NCI-H82 treated with DMSO at 0.1 percent for 48 hours (cell line): Measurements from ENCODE around the gene CA5A.
"Not testable (repeated sequence)": the region's sequence is repeated elsewhere in the genome, so short reads cannot be mapped to it uniquely, and the experiment has no call there.

Source experiments
- DNase-seq: peaks from one replicate; lab custom pipeline; 2025; ENCODE audit not compliant: unreplicated experiment; lab: John Stamatoyannopoulos, UW

CA5A gene

DNA sequence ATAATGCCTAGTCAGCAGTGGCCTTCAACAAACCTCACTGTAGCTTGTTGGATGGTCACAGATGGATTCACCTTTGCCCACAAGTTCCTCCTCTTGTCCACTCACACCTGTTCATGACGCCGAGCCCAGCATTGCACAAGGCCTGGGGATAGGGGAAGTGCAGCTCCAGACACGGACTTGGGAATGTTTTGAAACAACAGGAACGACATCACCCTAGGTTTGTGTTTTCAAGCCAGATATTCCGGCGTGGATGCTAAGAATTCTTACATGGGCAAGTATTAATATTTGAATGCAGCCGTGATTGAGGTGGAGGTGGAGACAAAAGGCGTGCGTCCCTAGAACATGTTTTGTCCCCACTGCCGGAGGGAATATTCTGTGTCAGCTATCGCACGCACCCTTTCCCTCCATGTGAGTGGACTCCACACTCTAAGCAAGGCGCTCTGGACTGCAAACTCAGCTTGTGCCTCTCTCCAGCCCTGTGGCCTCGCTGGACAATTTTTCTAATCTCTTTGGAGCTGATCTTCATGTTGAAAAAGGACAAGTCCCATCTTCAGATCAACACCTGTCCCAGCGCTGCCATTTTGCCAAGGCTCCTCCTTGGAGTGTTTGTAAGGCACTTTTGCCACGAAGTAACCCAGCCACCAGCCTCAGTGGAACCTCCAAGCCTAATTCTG is 12.9 kb upstream of the CA5A start:
- DNase-seq: no peak

DNA sequence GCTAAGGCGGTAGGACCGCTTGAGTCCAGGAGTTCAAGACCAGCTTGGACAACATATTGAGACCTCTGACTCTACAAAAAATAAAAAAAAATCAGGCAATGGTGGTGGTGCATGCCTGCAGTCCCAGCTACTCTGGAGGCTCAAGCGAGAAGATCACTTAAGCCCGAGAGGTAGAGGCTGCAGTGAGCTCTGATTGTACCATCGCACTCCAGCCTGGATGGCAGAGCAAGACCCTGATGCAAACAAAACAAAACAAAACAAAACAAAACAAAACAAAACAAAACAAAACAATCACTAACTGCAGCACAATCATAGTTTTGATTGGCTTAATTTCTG is 12.4 kb upstream of the CA5A start:
- no peak for DNase-seq

DNA sequence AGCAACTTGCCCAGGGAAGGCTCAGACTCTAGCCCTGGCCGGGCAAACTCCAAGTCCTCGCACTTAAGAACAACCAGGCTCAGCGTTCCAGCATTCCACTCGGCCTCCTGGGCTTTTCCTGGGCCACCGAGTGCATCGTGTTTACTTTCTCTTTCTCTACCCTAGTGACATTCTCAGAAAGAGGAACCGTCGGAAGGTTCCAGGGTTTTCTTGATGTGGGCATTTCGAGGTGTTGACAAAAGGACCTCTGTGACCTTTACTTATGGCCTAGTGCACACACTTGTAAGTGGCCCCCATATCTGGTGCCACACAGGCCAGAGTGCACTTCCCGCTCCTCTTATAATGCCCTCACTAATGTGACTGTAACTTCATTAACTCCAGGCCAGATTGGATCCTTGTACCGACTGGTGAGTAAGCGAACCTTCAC is 11.8 kb upstream of the CA5A start:
- no peak for DNase-seq

DNA sequence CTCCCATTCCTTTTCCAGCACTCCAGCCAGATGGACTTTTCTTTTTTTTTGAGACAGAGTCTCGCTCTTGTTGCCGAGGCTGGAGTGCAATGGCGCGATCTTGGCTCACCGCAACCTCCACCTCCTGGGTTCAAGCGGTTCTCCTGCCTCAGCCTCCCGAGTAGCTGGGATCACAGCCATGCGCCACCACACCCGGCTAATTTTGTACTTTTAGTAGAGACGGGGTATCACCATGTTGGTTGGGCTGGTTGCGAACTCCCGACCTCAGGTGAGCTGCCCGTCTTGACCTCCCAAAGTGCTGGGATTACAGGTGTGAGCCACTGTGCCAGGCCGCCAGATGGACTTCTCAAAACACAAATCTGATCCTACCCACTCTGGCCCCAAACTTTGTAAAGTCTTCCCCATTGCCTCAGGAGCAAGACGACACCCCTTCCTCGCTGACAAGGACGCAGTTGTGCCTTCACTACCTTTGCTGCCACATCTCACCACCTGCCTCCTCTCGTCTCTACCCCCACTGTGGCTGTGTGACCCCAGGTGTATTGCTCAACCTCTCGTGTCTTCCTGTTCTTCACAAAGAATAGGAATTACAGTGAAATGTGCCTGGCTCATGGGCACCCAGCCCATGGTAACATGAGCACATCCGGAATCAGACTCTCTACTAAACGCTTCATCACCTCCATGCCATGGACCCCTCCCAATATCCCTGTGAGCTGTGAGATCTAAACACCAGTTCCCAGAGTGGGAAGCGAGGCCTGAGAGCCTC is 11.2 kb upstream of the CA5A start:
- no peak for DNase-seq

DNA sequence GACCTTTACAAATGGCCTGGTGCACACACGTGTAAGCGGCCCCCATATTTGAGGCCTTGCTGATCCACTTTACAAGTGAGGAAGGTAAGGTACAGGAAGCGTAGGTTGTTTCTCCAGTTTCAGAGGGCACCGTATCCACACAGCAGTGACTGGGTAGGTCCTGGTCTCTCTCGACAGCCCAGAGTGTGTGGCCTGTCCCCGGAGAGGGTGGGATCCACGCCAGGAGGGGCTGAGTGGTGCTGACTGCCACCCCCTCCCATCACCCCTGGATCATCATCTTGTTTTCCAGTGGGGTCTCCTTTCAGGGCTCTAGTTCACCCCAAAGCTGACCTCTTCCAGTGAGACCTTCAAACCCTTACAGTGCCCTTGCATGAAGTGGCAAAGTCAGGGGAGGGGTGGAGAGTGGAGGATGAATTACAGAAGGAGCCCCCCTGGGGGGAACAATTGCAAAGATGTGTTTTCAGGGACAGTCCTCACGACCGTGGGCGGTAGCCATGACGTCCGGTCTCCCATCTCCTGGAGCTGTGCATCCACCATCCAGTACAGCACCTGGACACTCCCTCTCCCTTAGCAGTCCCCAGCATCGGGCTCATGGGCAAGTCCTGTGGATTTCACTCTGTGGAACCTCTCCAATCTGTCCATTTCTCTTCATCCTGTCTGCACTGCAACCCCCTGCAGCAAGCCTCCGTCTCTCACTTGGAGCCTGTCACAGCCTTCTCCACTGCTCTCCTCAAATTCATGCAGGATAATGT is 10.4 kb upstream of the CA5A start:
- no peak for DNase-seq

DNA sequence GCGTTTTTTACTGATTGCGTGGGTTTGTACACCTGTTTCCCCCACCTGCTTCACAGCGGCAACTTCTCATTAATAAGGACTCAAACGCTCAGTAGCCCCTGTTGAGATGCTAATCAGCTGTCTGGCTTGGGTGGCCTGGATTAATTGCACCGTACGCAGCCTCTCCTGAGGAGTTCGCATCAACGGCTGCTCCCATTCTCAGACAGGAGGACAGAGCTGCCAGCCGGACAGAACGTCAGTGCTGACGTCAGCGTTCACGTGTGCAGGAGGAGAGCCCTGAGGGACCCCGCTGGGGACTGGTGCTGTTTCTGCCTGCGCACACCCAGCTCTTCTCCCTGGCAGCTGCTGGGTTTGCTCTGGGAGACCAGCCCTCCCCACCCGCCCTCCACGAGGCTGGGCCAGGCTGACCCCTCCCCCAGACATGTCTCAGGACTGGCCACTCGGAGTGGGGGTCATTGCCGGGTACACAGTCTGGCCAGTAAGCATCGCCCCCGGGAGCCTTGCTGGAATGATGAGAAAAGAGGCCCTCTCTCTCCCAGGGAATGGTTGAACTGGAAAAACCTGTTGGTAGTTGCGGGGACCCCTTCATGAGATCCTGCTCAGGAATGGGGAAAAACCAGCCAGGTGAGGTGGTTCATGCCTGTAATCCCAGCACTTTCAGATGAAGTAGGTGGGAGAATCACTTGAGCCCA is 9.2 kb upstream of the CA5A start:
- DNase-seq: no peak

DNA sequence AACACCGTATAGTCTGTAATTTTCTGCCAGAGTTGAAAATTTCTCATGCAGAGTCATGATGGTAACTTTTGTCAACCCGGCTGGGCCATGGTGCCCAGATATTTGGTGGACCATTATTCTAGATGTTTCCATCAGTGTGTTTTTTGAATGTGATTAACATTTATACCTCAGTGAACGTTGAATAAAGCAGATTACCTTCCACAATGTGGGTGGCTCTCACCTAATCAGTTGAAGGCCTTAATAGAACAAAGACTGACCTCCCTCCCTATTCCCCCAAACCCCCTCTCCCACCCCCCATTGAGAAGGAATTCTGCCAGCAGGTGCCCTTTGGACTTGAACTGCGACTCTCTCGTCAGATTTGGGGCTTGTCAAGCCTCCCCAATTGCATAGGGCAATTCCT is 6.4 kb upstream of the CA5A start:
- DNase-seq: no peak

DNA sequence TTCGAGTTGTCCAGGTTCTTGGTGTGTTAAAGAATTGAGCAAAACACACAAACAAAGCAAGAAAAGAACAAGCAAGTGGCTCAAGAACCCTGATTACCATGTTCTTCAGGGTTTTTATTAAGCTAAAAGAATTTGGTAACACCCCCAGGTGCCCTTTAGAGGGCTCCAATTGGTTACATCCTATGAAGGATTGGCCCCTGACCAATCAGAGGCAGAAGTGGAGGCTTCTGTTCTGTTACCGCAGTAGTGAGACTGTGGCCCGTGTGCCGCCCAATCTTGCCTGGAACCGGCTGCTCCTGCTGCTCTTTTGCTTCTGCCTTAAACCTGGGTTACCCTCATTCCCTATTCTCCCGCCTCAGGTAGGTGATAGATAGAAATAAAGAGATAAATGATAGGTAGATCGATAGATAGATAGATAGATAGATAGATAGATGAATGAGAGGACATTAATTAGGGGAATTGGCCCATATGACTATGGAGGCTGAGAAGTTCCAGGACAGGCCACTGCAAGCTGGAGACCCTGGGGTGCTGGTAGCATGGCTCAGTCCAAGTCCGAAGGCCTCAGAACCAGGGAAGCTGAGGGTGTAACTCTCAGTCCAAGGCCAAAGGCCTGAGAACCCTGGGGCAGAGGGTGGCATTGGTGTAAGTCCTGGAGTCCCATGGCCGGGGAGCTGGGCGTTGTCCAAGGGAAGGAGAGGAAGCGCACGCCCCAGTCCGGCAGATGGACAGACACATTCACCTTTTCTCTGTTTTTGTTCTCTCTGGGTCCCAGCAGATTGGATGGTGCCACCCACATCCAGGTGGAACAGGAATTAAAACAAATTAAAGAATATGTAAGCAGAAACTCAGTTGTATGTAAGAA is 3.5 kb upstream of the CA5A start:
- DNase-seq: no peak

DNA sequence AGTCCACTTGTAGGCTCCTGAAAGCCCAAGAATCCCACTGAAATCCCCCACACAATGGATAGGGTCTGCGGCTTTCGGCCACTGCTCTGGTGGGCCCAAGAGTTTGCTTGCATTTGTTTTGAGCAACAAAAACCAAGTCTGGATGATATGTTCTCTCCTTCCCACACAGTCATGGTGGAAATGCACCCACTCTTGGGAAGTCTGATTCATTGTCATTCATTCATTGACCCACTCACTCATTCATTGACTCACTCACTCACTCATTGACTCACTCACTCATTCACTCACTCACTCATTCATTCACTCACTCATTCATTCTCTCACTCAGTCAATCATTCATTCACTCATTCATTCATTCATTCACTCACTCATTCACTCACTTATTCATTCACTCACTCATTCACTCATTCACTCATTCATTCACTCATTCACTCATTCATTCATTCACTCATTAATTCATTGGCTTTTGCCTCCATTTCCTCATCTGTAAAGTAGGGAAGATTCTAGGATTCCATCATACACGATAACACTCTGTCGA is 2.2 kb upstream of the CA5A start:
- DNase-seq: no peak

DNA sequence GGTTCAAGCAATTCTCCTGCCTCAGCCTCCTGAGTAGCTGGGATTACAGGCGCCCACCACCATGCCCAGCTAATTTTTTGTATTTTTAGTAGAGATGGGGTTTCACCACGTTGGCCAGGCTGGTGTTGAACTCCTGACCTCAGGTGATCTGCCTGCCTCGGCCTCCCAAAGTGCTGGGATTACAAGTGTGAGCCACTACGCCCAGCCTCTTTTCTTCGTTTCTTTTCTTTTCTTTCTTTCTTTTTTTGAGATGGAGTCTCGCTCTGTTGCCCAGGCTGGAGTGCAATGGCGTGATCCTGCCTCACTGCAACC is 858 bp upstream of the CA5A start:
- not testable (repeated sequence) for DNase-seq

DNA sequence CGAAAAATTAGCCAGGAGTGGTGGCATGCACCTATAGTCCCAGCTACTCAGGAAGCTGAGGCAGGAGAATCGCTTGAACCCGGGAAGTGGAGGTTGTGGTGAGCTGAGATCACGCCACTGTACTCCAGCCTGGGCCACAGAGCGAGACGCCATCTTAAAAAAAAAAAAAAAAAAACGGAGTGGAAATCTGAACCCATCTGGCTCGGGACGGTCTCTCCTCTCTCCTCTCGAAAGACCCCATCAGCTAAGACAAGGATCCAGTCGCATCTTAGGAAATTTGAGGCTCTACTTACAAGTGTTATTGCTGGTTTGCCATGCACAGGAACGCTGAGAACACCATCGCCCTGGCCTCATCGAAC is 334 bp downstream of the CA5A start:
- DNase-seq: not testable (repeated sequence)

DNA sequence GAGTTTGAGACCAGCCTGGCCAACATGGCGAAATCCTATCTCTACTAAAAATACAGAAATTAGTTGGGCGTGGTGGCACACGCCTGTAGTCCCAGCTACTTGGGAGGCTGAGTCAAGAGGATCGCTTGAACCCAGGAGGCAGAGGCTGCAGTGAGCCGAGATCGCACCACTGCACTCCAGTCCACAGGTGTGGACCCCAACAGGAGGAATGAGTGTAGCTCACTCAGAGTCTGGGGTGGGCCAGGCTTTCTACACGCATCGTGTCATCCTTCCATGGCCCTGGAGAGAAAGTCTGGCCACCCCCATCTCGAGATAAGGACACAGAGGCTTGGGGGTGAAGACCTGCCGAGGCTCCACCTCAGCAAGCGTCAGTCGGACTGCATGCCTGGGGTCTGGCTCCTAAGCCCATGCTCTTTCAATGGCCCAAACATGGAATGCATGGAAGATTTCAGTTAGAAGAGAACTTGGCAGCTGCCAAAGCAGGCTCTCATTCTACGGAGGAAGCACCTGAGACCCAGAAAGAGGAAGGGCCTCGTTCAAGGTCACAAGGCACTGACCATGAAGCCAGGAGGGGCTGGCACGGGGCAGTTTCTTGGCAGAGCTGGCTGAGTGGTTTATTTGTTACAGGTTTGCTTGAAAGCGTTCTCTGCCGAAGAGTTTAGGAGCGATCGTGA is 1.4 kb downstream of the CA5A start:
- DNase-seq: not testable (repeated sequence)

DNA sequence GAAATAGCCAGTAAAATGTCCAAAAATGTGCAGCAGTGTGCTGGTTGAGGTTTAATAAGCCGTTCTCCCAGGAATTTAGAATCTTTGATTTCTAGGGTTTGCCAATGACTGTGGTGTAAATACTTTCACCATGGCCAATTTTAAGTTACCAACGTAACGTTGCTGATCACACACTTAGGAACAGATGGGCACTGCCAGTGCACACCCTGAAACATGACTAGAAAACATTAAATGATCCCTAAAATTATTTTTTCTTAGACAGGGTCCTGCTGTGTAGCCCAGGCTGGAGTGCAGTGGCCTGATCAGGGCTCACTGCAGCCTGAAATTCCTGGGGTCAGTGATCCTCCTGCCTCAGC is 3.2 kb downstream of the CA5A start:
- no peak for DNase-seq

DNA sequence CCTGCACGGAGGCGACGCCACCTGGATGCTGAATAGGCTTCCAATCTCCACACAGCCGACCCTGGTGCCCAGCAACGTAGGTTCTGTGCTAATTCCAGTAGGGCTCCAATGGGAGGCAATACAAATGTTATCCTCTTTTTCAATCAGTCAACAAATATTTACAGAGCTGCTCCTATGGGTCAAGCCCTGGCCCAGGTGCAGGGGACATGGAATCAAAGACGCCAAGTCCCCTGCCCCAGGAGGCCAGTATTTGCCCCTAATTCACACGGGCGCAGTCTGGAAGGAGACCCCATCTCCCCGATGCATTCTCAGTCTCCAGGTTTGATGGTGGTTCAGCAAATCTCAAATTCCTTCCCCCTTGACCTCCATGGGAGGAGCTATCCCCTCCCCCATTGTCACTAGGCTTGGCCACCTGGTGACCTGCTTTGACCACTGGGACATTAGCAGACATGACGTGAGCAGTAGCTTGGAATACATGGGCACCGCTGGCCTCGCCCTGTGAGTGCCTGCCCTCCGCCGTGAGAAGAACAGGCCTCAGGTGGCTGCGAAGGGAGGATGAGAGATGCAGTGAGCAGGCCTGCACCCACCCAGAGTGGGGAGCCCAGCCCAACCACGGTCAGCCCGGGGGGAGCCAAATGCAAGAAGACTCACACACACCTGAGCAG is 3.7 kb downstream of the CA5A start:
- not testable (repeated sequence) for DNase-seq

DNA sequence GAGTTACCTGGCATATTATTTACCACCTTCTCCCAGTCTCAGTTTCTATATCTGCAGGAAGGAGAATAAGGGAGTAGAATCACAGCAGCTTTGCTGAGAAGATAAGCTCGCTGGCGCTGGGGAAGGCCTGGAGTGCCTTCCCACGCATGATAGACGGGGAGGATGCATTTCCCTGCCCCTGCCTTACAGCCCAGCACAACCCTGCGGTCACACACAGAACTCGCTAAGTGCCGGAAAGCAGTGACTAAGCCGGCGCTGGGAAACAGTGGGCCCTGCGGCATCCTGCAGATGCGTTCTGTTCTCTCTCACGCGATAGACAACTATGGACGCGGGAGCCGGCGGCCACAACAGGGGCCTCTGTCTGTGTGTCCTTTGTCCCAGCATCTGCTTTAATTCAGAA is 4.8 kb downstream of the CA5A start:
- no peak for DNase-seq

DNA sequence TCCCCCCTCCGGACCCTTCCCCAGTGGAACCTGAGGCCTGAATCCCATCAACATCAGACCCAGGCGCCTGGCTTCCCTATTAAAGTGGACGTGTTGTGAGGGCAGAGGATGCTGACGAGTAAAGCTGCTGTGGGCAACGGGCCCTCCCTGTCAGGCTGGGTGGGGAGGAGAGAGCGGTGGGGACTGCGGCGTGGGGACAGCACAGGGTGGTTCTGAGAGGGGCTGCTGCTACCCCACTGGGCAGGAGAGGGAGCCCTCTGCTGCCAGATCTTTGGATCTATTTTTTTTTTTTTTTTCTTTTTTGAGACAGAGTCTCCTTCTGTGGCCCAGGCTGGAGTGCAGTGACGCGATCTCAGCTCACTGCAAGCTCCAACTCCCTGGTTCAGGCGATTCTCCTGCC is 5.9 kb downstream of the CA5A start:
- no peak for DNase-seq

DNA sequence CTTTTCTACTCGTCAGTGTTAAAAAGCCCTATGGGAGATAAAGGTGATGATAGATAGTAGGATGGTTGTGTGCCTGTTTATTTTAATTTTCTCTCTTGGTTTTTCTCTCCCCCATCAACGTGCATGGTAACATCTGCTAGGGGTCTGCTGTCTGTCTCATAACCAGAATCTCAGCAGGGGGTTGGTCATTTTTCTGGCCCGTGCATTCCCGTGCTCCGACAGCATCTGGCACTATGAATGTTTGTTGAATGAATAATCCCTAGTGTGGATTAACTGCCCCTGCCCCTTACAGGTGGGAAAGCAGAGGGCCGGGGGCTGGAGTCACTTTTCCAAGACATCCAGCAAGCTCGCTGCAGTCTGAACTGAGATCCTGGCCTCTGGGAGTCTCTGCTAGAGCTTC is 6.3 kb downstream of the CA5A start:
- DNase-seq: no peak

DNA sequence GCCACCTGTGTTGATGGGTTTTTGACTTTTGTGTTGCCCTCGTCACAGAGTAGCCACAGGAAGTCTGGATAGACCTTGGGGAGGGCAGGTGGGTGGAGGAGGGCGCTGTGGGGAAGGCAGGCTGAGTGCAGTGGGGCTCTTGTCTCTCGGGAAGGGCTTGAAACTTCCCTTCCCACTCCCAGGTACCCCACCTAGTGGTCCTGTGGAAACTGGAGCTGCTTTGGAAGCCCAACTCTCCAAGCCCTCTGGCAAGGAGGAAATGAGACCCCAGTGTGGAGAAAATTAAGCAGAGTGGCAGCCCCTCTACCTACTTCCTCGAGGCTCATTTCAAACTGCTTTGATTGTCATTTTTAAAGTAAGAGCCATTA is 9.2 kb downstream of the CA5A start:
- no peak for DNase-seq

DNA sequence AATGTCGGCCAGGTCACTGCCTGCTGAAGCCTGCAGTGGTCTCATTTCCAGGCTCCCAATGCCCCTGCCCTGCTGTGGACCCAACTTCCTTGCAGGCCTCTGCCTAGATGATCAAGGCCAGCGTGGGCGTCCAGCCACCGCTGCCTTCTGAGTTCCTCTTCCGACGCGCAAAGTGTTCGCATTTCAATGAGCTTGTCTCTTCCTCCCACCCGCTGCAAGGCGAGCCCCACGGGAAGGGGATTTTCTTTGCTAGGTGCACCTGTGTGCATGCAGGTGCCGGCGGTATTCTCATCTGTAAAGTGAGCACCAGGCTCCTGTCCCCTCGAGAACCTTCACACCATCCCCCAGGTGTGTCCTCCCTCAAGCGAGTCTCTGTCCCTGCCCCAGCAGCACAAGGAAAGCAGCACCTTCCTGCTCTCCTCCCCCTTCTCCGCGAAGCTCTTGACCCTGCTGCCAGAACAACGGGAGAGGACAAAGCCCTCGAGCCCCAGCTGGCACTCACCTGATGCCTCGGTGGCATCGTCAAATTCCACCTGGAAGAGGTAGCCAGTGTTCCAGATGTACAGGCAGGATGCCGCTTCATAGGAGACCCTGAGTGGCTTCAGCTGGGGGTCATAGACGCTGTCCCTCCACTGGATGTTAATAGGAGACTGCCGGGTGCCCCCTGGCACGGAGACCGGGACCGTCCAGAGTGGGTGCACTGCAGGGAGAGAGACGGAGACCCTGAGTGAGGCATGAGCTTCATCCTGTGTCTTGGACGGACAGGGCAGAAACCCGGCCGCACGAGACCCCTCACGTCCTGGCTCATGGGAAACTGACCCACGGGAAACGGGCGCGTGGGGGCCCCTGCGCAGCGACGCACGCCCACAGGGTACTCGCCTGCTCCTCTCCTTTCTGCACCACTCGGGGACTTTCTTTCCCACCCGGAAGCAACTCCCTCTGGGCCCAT is 9.8 kb downstream of the CA5A start:
- DNase-seq: no peak
